ENCODE data around the gene SPSB4. TPM values are rescaled to one million over a fixed set of nuclear protein-coding genes. Genes with fewer than 3 reads are reported as not detected.

Gene SPSB4
- total RNA-seq, 4 donors from 2014 or later: 0.12 to 5.7 (median 0.58) TPM

- no peak for DNase-seq (ENCODE audit: low spot score)
- TF ChIP-seq CTCF (IDR thresholded peaks at IDR 0.05): no peak
- ATAC-seq (ENCODE audit: low FRiP score): no peak
Observed at GRCh38 chr3:141081141-141081795, 30.1 kb downstream of the SPSB4 start.

GRCh38 chr3:141082064-141082463 is 30.9 kb downstream of the SPSB4 start:
- TF ChIP-seq CTCF (IDR thresholded peaks at IDR 0.05): no peak
- DNase-seq (ENCODE audit: low spot score) (no peak), ATAC-seq (ENCODE audit: low FRiP score) (no peak)

- ATAC-seq (ENCODE audit: low FRiP score): no peak
- no peak for DNase-seq (ENCODE audit: low spot score)
- TF ChIP-seq CTCF (IDR thresholded peaks at IDR 0.05): no peak
Observed at GRCh38 chr3:141083226-141083625, 32.1 kb downstream of the SPSB4 start.

GRCh38 chr3:141083836-141084649 is 32.9 kb downstream of the SPSB4 start:
- ATAC-seq (ENCODE audit: low FRiP score) (no peak), DNase-seq (ENCODE audit: low spot score) (no peak)
- TF ChIP-seq CTCF (IDR thresholded peaks at IDR 0.05): no peak

- ATAC-seq (ENCODE audit: low FRiP score) (no peak), DNase-seq (ENCODE audit: low spot score) (no peak)
- TF ChIP-seq CTCF (IDR thresholded peaks at IDR 0.05): no peak
Observed at GRCh38 chr3:141085343-141086070, 34.4 kb downstream of the SPSB4 start.

GRCh38 chr3:141086188-141086587 is 35.0 kb downstream of the SPSB4 start:
- ATAC-seq (ENCODE audit: low FRiP score) (no peak), DNase-seq (ENCODE audit: low spot score) (no peak)
- TF ChIP-seq CTCF (IDR thresholded peaks at IDR 0.05): no peak

All from omental fat pad (tissue), 4 donors.